NCI-H2196 (cell line): ENCODE data around the gene CHSY1.

Experiments used
- DNase-seq: peaks from one replicate; lab custom pipeline; 2025; ENCODE audit not compliant: unreplicated experiment; lab: John Stamatoyannopoulos, UW

The CHSY1 gene

GRCh38 chr15:101156509-101157159 lies 95.2 kb downstream of the CHSY1 start:
- DNase-seq, result no peak

- DNase-seq, result no peak
These were observed 95.8 kb downstream of the CHSY1 start for GRCh38 chr15:101156061-101156460.

- no peak for DNase-seq
These were observed 97.8 kb downstream of the CHSY1 start for GRCh38 chr15:101153801-101154656.

- DNase-seq, result no peak
These were observed 98.9 kb downstream of the CHSY1 start for GRCh38 chr15:101152914-101153313.

GRCh38 chr15:101151288-101151687 lies 100.6 kb downstream of the CHSY1 start:
- no peak for DNase-seq

GRCh38 chr15:101150723-101151040 lies 101.2 kb downstream of the CHSY1 start:
- DNase-seq, result no peak

GRCh38 chr15:101149864-101150722 lies 101.8 kb downstream of the CHSY1 start:
- no peak for DNase-seq

DNA sequence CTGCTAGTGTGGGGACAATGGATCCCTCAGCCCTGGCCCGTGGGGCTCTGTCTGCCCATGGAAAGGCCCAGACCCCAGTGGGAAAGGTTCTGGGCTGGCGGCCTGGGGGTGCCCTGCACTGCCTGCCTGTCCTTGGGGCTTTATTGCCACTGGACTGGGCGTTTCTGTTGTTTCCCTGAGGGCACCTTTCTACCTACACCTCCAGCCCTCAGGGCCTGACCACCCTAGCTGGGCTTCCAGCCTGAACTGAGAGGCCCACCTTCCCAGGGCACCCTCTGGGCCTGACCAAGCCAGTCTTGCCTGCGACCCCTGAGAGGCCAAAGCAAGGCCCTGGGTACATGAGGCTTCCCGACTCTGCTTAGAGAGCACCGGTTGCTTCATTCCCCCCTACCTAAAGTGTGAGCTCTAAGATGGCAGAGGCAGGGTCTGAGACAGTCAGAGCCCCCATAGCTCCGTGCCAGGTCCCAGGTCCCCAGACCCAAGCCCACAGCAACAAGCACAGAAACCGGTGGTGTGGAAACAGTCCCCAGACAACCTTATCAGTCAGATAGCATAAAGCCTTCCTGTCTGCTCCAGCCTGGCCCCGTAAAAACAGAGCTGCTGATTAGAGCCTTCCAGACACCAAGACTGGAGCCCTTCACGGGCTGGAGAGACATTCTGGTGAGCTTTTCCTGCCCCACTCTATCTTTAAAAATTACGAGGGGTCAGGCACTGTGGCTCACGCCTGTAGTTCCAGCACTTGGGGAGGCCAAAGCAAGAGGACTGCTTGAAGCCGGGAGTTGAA lies 102.8 kb downstream of the CHSY1 start:
- DNase-seq, result no peak

- DNase-seq, result no peak
These were observed 103.5 kb downstream of the CHSY1 start for GRCh38 chr15:101148166-101148880.

- DNase-seq, result no peak
These were observed 104.7 kb downstream of the CHSY1 start for GRCh38 chr15:101147181-101147580.

DNA sequence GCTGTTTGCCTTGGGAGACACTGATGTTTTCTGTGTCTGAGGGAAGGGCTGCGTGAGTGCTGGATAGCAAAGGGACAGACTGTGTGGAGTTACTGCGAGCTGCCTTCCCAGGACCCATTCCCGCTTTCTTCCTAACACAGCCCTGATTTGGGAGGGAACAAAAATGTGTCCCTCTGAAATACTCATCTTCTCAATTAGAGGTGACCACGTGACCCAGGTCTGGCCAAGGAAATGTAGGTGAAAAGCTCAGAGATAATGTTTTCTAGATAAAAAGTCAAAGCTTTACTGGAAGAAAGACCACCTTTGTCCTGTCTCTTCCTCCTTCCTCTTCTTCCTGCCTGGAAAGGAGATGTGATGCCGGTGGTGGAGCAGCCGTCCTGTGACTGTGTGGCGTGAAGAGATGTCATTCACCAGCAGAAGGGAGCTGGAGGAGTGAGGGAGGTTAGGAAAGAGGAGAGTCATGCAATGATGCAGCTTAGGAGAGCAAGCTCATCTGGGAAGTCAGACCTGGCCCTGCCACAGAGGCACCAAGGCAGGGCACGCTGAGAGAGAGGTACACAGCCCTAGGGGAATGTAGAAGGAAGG lies 105.6 kb downstream of the CHSY1 start:
- DNase-seq, result no peak

DNA sequence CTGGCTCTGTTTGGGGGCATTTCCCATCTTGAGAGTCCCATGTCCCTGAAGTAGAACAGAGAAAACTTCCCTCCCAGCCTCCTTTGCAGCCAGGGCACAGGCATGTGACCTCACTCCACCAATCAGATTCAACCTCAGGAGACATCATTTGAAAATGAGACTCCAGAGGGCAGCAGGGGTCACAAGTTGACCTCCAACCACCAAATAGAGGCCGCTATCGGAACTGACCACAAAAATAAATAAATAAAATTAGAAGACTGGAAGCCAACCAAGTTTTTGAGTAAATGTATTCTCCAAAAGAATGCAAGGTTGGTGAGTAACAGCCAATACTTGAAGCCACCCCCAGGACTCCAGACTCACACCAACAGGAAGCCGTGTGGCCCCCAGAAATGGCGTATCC lies 106.5 kb downstream of the CHSY1 start:
- no peak for DNase-seq

DNA sequence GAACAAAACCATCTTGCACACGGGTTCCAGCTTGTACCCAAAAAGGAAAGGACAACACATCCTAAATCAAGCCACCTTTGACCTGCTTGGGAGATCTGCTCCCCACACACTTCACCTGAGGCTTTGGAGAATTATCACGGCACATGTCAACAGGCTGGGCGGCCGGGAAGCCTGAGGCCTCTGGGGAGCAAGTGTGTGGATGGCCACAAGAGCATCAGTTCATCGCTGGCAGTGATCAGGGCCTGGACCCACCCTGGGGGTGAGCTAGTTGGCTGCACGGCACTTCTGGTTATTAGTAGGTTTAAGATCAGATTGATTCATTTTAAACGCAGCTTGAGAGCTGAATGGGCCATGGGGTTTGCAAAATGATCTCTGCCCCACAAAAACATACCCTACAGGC lies 108.5 kb downstream of the CHSY1 start:
- no peak for DNase-seq

DNA sequence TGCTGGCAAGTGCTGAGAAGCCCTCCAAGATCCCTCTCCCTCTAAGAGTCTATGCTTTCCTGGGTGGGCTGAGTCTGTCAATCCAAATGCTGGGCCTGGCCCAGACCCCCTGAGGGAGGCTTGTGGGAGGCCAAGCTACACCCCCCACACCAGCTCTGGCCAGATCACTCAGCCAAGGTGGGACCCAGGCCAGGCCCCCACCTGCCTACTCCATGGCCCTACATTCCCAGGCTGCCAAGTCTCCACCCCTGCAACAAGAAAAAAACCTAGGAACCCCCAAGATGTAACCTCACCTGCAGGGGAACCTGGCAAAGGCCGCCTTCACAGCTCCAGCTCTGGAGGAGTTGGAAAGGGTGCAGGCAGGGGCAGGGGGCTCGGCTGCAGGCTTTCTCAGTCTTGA lies 109.1 kb downstream of the CHSY1 start:
- no peak for DNase-seq

- no peak for DNase-seq
These were observed 109.8 kb downstream of the CHSY1 start for GRCh38 chr15:101141926-101142527.

DNA sequence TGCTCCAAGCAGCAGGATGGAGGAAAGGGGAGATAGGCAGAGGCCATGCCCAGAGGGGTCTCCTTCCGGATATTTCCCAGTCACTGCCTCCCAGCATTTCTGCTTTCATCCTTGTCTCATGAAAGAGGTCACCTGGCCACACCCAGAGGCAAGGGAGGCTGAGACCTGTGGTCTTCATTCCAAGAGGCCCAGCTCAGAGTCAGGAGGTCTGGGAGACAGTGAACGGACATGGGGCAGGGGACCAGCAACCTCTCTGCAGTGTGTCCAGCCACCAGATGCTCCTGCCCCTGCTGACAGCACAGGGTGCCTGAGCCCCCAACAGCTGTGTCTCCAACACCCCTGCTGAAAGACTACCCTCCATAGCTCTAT lies 111.2 kb downstream of the CHSY1 start:
- DNase-seq, result no peak

DNA sequence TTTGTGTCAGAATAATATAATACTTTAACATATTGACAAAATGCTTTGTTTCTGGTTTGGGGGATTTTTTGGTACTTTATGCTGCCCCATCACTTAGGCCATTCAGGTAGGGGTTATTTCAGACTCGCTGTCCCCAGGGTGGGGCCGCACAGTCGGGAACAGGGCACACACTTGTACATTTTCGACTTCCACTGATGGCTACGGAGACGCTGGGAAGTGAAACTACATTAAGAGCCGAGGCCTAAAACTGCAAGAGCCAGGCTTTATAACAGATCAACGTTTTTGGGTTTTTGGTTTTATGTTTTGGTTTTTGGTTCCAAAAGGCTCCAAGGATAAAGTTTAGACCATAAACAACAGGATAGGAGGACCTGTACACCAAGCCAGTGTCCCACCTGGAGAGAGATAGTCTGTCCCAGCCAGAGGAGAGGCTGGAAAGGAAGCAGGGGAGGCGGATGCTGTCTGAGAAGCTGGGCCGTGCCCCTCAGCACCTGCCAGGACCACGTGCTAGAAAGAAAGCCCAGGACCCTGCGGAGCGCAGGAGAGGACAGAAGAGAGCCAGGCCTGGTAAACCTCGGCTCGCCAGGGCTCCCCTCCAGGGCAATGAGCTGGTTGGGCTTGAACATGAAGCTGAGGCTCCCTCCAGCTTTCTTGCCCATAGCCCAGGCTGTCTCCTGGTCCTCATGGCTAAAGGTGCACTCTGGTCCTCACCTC lies 111.7 kb downstream of the CHSY1 start:
- DNase-seq, result no peak

DNA sequence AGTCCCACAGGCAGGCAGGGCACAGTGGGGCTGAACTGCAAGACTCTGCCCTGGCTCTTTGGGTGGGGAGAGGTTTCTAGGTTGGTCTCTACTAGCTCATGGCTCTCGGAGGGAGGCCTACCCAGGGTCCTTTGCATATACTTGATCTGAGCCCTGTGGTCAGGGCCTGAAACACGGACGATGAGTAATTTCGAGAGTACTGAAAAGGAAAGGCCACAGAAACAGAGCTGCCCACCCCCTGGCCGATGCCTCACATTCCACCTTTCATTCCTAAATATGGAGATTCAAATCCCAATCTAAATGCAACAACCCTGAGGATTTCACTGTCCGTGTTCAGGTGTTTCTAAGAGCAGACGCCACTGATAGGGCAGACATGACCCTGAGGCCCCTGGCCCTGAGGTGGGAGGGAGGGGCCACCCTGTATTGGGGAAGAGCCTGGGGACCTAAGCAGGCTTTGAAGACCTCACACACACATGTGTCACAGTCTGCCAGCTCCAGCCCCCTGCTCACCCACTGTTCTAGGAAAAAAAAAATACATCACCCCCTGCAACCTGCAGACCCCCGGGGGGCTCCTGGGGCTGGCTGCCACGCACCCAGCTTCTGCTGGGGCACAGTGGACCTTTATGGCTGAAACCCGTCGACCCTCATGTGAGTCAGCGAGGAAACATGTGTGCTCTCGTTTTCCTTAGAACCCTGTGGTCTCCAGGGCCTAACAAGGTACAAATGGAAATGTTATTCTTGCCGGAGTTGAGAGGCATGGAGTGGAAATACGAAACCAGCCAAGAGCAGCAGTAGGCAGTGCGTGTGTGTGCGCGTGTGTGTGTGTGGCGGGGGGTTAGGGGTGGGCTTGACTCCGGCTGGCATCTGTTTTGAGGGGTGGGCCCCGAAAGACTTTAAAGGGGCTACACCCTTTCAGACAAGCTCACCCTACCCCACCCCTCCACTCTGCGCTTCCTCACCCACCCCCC lies 112.7 kb downstream of the CHSY1 start:
- DNase-seq, result no peak
